ENCODE measurements around the gene TRIM42. TPM values are rescaled to one million over a fixed set of nuclear protein-coding genes. Genes with fewer than 3 reads are reported as not detected.

The TRIM42 gene
- total RNA-seq, 1 donor from 2014 or later: not detected

GRCh38 chr3:140682586-140682985, 4.7 kb downstream of the TRIM42 start:
- no peaks in the 10 kb centered on the region for H3K36me3 Mint-ChIP-seq (ENCODE audit: low read depth, unreplicated experiment)
- TF ChIP-seq CTCF (IDR thresholded peaks at IDR 0.05; ENCODE audit: unreplicated experiment): no peak
- no peaks in the 10 kb centered on the region for H3K9me3 Mint-ChIP-seq (ENCODE audit: unreplicated experiment)
- H3K27ac Mint-ChIP-seq (ENCODE audit: unreplicated experiment): no peak overlapping the region
- no peaks in the 10 kb centered on the region for H3K27me3 Mint-ChIP-seq (ENCODE audit: unreplicated experiment)
- H3K4me3 Mint-ChIP-seq (ENCODE audit: unreplicated experiment): no peak overlapping the region
- DNase-seq (ENCODE audit: low spot score): no peak
- no peaks in the 10 kb centered on the region for H3K4me1 Mint-ChIP-seq (ENCODE audit: unreplicated experiment)

- no peak for DNase-seq (ENCODE audit: low spot score)
- no peaks in the 10 kb centered on the region for H3K36me3 Mint-ChIP-seq (ENCODE audit: low read depth, unreplicated experiment)
- H3K4me3 Mint-ChIP-seq (ENCODE audit: unreplicated experiment): no peak overlapping the region
- TF ChIP-seq CTCF (IDR thresholded peaks at IDR 0.05; ENCODE audit: unreplicated experiment): no peak
- no peaks in the 10 kb centered on the region for H3K9me3 Mint-ChIP-seq (ENCODE audit: unreplicated experiment)
- H3K27ac Mint-ChIP-seq (ENCODE audit: unreplicated experiment): no peak overlapping the region
- H3K27me3 Mint-ChIP-seq (ENCODE audit: unreplicated experiment): no peaks in the 10 kb centered on the region
- H3K4me1 Mint-ChIP-seq (ENCODE audit: unreplicated experiment): no peaks in the 10 kb centered on the region
Measured at GRCh38 chr3:140686128-140686527, 8.3 kb downstream of the TRIM42 start.

GRCh38 chr3:140686948-140687347, 9.1 kb downstream of the TRIM42 start:
- H3K9me3 Mint-ChIP-seq (ENCODE audit: unreplicated experiment): no peaks in the 10 kb centered on the region
- no peak for DNase-seq (ENCODE audit: low spot score)
- no peaks in the 10 kb centered on the region for H3K27me3 Mint-ChIP-seq (ENCODE audit: unreplicated experiment)
- no peak for TF ChIP-seq CTCF (IDR thresholded peaks at IDR 0.05; ENCODE audit: unreplicated experiment)
- H3K36me3 Mint-ChIP-seq (ENCODE audit: low read depth, unreplicated experiment): no peaks in the 10 kb centered on the region
- no peak overlapping the region for H3K27ac Mint-ChIP-seq (ENCODE audit: unreplicated experiment)
- no peak overlapping the region for H3K4me3 Mint-ChIP-seq (ENCODE audit: unreplicated experiment)
- no peaks in the 10 kb centered on the region for H3K4me1 Mint-ChIP-seq (ENCODE audit: unreplicated experiment)

GRCh38 chr3:140695361-140696061, 17.6 kb downstream of the TRIM42 start:
- Mint-ChIP-seq H3K4me1 (ENCODE audit: unreplicated experiment) (no peaks in the 10 kb centered on the region), H3K9me3 (ENCODE audit: unreplicated experiment) (no peaks in the 10 kb centered on the region), H3K4me3 (ENCODE audit: unreplicated experiment) (no peak overlapping the region), H3K27me3 (ENCODE audit: unreplicated experiment) (peaks cover 1% of the 10 kb centered on the region), H3K27ac (ENCODE audit: unreplicated experiment) (no peak overlapping the region), H3K36me3 (ENCODE audit: low read depth, unreplicated experiment) (no peaks in the 10 kb centered on the region)
- no peak for DNase-seq (ENCODE audit: low spot score)
- TF ChIP-seq CTCF (IDR thresholded peaks at IDR 0.05; ENCODE audit: unreplicated experiment): no peak

- Mint-ChIP-seq H3K36me3 (ENCODE audit: low read depth, unreplicated experiment) (no peaks in the 10 kb centered on the region), H3K4me3 (ENCODE audit: unreplicated experiment) (no peak overlapping the region), H3K4me1 (ENCODE audit: unreplicated experiment) (no peaks in the 10 kb centered on the region)
Measured at GRCh38 chr3:140699516-140700231, 21.8 kb downstream of the TRIM42 start.

More at GRCh38 chr3:140699516-140700231, 21.8 kb downstream of the TRIM42 start:
- Mint-ChIP-seq H3K9me3 (ENCODE audit: unreplicated experiment) (no peaks in the 10 kb centered on the region), H3K27ac (ENCODE audit: unreplicated experiment) (no peak overlapping the region), H3K27me3 (ENCODE audit: unreplicated experiment) (no peaks in the 10 kb centered on the region)
- DNase-seq (ENCODE audit: low spot score): no peak
- TF ChIP-seq CTCF (IDR thresholded peaks at IDR 0.05; ENCODE audit: unreplicated experiment): no peak
